Glomerular visceral epithelial cell (primary cell): ENCODE data around the gene HOXD11.

Source experiments
- DNase-seq: peaks from one replicate; pipeline ENCODE4 v3.0.0-alpha.2; 2016; ENCODE audit errors: extremely low spot score

The HOXD11 gene

GRCh38 chr2:176148751-176149421 is 41.8 kb downstream of the HOXD11 start:
- no peak for DNase-seq

DNA sequence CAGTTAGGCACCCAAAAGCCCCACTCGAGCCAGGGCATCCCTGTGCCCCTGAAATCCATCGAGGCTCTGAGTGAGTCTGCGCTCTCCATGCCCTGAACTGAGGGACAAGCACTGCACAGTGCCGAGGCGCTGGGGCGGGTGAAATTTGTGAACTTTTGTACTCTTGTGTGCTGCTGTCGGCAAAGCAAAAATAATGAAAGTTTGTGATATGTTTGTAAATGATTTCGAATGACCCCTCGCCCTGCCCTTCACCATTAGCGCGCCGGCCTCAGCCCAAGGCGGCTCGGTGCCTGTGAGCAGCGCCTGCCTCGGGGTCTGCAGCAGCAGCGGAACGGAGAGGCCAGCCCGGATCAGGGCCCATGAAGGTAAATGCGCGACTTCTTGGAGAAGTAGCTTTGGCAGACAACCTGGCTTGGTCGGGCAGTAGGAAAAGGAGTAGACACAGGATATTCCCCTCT is 42.4 kb downstream of the HOXD11 start:
- DNase-seq, result no peak

DNA sequence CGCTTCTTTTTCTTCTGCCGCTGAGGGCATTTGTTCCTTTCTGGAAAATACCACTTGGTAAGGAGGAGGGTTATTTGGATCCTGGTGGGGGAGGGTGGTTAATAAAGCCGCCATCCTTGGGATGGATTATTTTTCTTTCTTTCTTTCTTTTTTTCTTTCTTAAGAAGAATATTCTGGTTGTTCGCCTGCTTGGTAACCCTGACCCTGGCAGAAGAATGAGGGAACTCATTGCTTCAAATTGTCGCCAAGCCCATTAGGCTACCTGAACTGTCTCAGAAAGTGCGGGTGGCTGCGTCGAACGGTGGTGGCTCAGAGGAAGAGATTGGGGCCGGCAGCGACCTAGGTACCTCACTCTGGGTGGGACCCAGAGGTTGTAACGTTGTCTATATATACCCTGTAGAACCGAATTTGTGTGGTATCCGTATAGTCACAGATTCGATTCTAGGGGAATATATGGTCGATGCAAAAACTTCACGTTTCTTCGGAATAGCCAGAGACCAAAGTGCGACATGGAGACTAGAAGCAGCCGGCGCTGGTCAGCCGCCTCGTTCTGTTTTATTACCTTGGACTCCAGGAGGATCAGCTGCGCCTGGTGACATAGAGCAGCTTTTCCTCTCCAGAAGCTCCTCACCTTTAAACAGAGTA is 43.0 kb downstream of the HOXD11 start:
- DNase-seq, result no peak

DNA sequence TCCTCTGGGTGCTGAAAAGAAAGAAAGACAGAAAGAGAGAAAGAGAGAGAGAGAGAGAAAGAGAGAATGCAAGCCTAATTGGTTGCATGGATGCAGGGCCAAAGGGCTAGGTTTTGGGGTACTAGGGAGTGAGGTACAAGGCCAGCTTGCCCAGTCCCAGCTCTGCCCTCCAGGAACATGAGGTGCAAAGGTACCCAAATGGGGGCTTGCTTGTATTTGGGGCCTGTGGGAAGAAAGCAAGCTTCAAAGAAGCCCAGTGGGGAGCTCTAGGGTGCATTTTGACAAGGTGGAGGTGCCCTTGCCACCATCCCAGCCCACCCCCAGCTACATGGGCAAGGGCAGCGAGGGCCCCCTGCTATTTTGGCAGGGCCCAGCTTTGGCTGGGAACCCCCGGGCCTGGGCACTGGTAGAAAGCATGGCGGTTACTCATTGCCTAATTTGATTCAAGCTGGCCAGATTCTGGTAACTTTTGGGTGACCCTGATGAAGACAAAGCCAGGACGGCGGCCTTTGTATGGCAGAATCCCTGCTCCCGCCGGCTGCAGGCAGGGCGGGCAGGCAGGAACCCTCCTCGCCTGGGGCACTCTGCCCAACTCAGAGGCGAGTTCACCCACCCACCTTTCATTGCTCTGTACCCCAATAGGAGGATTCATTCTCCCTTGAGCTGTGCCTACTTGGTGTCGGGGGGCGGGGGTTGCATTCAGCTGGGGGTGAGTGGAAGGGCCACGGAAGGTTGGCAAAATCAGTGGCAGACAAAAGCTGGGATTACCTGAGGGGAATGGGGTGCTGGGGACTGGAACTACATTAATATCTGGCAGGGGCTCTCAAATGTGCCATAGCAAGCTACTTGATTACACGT is 43.7 kb downstream of the HOXD11 start:
- no peak for DNase-seq

DNA sequence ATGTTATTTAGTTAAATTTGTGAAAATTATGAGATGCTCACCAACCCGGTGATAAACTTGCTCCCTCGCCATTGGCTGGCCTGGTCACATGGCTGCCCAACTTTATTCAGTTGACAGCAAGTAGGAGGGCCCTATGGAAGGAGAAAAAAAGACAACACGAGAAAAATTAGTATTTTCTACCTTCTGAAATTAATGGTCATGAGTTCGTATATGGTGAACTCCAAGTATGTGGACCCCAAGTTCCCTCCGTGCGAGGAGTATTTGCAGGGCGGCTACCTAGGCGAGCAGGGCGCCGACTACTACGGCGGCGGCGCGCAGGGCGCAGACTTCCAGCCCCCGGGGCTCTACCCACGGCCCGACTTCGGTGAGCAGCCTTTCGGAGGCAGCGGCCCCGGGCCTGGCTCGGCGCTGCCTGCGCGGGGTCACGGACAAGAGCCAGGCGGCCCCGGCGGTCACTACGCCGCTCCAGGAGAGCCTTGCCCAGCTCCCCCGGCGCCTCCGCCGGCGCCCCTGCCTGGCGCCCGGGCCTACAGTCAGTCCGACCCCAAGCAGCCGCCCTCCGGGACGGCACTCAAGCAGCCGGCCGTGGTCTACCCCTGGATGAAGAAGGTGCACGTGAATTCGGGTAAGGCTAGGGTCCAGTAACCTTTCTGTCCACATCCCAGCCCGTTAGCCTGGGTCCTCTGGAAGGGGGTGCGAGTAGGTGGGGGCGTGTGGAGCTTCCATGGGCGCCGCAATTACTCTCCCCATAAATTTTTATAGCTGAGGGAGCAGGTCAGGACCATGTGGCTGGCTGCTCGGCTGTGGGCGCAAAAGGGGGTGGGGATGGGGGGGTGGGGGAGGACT is 44.6 kb downstream of the HOXD11 start, which contains the start of gene HOXD4:
TSS of gene HOXD4 (plus strand) at position 109 of the 846 bp plus-strand sequence. CDS start at position 193, 84 bp downstream.
- DNase-seq, result peak; percentile 65

DNA sequence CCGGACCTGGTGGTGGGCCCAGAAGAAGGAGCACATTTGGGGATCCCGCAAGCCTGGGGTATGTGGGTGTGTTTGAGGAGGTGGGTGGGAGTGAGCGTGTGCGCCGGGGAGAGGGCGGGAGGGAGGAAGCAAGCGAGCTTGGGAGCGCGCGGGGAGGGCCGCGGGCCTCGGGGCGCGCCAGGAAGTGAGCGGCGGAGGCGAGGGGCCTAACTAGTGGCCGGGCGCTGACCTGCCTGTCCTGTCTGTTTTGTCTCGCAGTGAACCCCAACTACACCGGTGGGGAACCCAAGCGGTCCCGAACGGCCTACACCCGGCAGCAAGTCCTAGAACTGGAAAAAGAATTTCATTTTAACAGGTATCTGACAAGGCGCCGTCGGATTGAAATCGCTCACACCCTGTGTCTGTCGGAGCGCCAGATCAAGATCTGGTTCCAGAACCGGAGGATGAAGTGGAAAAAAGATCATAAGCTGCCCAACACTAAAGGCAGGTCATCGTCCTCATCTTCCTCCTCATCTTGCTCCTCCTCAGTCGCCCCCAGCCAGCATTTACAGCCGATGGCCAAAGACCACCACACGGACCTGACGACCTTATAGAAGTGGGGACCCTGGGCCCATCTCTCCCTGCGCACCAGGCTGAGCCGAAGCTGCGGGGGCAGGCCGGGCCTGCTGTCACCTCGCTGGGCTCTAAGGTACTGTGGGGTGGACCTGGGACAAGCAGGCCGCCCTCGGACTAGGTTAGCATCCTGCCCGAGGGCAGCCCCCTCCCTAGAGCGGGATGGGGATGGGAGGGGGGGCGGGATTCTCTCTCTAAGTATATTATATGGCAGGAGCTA is 45.5 kb downstream of the HOXD11 start:
- peak; percentile 66 for DNase-seq

DNA sequence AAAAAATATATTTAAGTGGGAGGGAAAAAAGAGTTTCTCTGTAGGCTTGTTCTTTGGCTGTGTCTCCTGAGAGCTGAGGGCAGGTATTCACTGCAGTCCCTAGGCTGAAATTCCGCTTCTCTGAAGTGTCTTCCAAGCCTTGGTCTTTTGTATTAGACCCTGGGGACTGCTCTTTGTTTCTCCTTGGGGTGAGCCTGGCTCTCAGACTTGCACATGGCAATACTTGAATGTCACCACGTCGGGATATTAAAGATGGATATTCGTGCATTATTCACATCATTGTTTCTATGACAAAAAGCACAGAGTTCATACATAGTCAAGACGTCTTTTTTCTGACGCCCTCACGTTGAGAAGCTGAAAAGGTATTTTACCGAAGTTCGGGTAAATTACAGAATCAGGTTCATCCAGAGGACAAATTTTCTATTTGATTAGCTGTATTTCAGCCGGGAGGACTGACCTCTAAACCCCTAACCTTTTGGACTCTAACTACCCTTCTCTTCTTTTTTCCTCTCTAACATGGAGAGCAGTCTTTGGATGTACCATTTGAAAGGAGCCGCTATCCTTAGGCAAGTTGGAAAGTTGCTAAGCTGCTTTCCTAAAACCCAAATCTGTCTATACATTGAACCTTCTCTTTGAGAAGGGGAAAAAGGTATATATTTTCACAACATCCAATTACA is 47.6 kb downstream of the HOXD11 start:
- DNase-seq, result no peak

GRCh38 chr2:176155356-176156044 is 48.4 kb downstream of the HOXD11 start:
- DNase-seq, result no peak

DNA sequence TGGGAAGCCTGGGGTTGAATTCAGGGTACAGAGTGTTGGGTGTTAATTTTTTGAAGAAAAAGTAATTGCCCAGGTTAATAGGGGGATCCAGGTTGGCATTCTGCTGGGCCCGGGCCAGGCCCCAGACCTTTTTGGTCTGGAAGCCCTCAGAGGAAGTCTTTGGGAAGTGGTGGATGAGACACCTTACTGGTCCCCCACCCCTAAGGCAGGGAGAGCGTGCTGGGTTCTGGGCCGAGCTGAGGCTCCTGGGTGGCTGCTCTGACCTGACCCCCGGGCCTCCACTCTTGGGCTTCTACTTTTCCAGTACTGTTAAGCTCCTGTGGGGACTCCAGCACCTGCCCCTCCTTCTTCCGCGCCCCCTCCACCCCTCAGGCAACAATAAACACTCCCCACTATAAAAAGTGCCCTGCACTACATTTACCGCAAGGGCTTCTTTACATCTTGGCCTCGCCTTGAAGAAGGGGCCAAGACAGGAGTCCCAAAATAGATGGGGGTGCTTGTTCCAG is 49.3 kb downstream of the HOXD11 start:
- DNase-seq, result no peak

DNA sequence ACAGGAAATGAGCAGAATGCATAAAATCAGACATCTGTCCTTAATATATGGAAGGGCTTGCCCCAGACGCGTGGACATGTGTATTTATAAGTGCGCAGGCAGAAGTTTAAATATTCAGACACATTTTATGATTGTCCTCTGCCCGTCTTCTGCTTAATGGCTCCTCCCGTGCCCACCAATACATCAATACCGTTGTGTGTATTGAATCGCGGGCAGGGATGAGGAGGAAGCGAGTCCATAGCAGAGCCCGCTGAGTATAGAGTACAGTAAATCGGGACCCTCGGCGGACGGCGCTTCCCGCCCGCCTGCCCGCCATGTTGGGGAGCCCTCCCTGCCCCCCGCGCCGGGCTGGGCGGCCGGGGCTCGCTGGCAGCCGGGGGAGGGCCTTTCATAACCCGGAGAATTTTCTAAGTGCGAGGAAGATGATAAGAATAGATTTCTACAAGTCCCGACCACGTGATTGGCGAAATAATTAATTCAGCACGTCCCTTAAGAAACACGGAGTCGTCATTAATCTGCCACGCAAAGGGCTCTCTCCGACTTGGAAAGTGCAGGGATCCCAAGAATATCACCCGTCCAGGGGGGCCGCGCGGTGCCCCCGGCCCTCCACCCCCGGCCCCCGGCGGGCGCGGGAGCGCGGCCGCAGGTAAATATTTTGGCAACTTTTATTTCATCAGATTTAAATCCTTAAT is 49.9 kb downstream of the HOXD11 start, which contains the start of gene HOXD3:
TSS of gene HOXD3 (plus strand) at position 501 of the 692 bp plus-strand sequence. CDS start 11,808 bp downstream, outside the sequence.
- no peak for DNase-seq

DNA sequence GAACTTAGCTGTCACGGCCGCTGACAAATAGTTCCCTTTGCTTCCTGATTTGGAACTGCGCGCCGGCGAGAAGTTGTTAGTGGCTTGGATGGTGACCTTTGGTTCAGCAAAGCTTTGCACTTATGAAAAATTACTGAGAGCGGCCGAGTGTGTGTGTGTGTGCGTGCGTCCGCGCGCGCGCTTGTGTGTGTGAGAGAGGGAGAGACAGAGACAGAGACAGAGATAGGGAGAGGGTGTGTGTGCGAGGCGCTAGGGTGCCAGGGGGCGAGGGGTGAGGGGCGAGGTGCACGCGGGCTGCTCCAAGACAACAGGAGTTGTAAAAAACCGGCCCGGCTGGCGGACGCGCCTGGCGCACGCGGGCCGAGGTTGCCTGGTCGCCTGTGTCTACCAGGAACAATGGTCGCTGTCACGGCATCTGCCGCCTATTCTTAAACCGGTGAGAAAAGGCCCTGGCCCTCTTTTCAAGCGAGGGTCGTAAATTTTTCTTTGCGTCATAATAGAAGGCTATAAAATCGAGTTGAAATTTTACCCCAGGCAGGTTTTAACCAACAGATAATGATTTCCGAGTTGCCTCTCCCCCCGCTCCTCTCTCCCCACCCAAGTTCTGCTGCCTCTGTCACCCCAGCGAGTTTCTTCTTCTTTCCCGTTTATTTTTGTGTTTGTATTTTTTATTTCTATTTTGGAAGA is 50.6 kb downstream of the HOXD11 start:
- peak; percentile 44 for DNase-seq

DNA sequence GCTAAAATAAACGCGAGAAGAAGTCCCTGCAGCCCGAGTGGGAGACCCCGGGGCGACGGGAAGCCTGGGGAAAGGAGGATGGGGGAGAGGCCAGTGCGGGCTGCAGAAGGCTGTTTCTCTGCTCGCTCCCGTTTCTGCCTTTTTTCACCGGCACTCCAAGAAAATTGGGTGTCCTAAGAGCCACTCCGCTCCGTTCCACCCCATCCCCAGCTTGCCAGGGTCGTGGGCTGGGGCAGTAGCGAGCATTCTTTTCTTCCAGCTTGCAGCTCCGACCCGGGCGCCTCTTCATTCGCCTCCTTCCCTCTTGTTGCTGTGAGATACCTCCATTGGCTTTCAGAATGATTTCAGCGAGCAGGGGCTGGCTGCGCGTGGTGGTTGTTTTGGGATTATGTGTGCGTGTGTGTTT is 51.1 kb downstream of the HOXD11 start:
- DNase-seq, result no peak

DNA sequence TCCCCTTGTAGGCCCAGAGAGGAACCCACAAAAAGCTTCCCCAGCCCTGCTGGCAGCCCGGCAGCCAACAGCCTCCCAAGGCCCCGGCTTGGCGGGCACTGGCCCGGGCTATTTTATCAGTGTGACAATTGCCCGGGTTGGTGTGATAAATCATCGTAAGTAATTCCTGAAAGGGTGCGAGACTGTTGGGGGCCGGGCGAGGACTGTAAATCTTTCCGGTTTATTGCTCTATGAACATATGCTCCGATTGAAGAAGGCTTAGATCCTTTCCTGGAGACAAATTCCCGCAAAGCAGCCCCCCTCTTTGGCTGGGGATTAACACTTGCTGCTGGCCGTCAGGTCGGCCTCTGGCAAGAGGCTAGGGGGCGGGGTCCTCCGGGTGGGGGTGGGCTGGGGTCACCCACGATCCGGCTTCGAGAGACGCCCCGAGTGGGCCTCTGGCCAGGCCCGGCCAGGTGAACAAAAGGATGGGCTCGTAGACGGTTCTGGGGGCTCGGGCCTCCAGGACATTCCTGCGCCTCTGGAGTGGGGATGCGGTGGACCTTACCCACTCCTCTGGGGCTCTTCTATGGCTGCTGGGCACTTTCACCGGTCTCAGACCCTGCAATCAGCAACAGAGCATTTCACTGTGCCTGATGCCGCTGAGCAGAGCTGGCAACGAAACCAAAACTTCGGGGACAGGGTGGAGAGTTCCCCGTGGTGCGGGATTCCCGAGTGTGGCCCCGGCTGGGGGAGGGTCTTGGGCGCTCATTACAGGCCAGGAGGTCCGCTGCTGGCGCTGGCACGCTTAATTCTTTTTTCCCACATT is 52.0 kb downstream of the HOXD11 start:
- DNase-seq, result no peak
